ENCODE results near the gene ARHGAP10. TPM values are rescaled to one million over a fixed set of nuclear protein-coding genes. Genes with fewer than 3 reads are reported as not detected.

The ARHGAP10 gene
- total RNA-seq, 2 experiments from 2014 or later: 6.3 to 7.1 TPM

- Mint-ChIP-seq H3K9me3 (ENCODE audit: insufficient read depth) (no peaks in the 10 kb centered on the region), H3K36me3 (ENCODE audit: low read depth) (no peaks in the 10 kb centered on the region), H3K27ac (no peak overlapping the region), H3K4me3 (no peak overlapping the region), H3K4me1 (ENCODE audit: low read depth) (no peaks in the 10 kb centered on the region), H3K27me3 (ENCODE audit: low read depth) (no peaks in the 10 kb centered on the region)
- ATAC-seq (no peak), DNase-seq (no peak)
- POLR2A ChIA-PET: interaction anchor here (0.6 kb wide), 1 partner anchor 61 kb away, joined by 3 read pairs; no protein-coding TSS in a partner anchor
- CTCF ChIA-PET: interaction anchor here (0.6 kb wide), 1 partner anchor 1621 kb away, joined by 3 read pairs; no protein-coding TSS in a partner anchor
Observed at GRCh38 chr4:147927377-147928137, 195.7 kb downstream of the ARHGAP10 start.

GRCh38 chr4:147928400-147928799 lies 196.5 kb downstream of the ARHGAP10 start:
- H3K9me3 Mint-ChIP-seq (ENCODE audit: insufficient read depth): no peaks in the 10 kb centered on the region
- no peaks in the 10 kb centered on the region for H3K4me1 Mint-ChIP-seq (ENCODE audit: low read depth)
- no peak overlapping the region for H3K27ac Mint-ChIP-seq
- no peaks in the 10 kb centered on the region for H3K27me3 Mint-ChIP-seq (ENCODE audit: low read depth)
- no peak overlapping the region for H3K4me3 Mint-ChIP-seq
- ChIA-PET CTCF (no interaction called here), POLR2A (no interaction called here)
- no peak for ATAC-seq
- H3K36me3 Mint-ChIP-seq (ENCODE audit: low read depth): no peaks in the 10 kb centered on the region
- no peak for DNase-seq

GRCh38 chr4:147929746-147930145 lies 197.9 kb downstream of the ARHGAP10 start:
- POLR2A ChIA-PET: no interaction called here
- no peak for DNase-seq
- Mint-ChIP-seq H3K27ac (no peak overlapping the region), H3K4me3 (no peak overlapping the region), H3K27me3 (ENCODE audit: low read depth) (no peaks in the 10 kb centered on the region), H3K4me1 (ENCODE audit: low read depth) (no peaks in the 10 kb centered on the region), H3K36me3 (ENCODE audit: low read depth) (no peaks in the 10 kb centered on the region), H3K9me3 (ENCODE audit: insufficient read depth) (no peaks in the 10 kb centered on the region)
- ATAC-seq: no peak
- CTCF ChIA-PET: interaction anchor here (1.0 kb wide), 1 partner anchor 13 kb away, joined by 3 read pairs; no protein-coding TSS in a partner anchor

- Mint-ChIP-seq H3K4me3 (no peak overlapping the region), H3K27ac (no peak overlapping the region), H3K9me3 (ENCODE audit: insufficient read depth) (no peaks in the 10 kb centered on the region), H3K27me3 (ENCODE audit: low read depth) (no peaks in the 10 kb centered on the region), H3K36me3 (ENCODE audit: low read depth) (no peaks in the 10 kb centered on the region), H3K4me1 (ENCODE audit: low read depth) (no peaks in the 10 kb centered on the region)
- peak; percentile 36 for ATAC-seq
- peak; percentile 26 for DNase-seq
- ChIA-PET CTCF (interaction anchor here (0.6 to 1.2 kb wide), 2 partner anchors 10 to 283 kb away, joined by 3 to 4 read pairs; no protein-coding TSS in a partner anchor), POLR2A (no interaction called here)
Observed at GRCh38 chr4:147933316-147933715, 201.4 kb downstream of the ARHGAP10 start.

- CTCF ChIA-PET: interaction anchor here (0.9 to 1.2 kb wide), 2 partner anchors 9 kb away, joined by 3 read pairs; no protein-coding TSS in a partner anchor
- H3K36me3 Mint-ChIP-seq (ENCODE audit: low read depth): no peaks in the 10 kb centered on the region
- ATAC-seq: no peak
Observed at GRCh38 chr4:147933779-147934178, 201.9 kb downstream of the ARHGAP10 start.

GRCh38 chr4:147938496-147938895 lies 206.6 kb downstream of the ARHGAP10 start:
- CTCF ChIA-PET: no interaction called here
- DNase-seq: no peak
- Mint-ChIP-seq H3K4me3 (no peak overlapping the region), H3K27ac (no peak overlapping the region), H3K4me1 (ENCODE audit: low read depth) (peaks cover 12% of the 10 kb centered on the region), H3K36me3 (ENCODE audit: low read depth) (peaks cover 1% of the 10 kb centered on the region), H3K9me3 (ENCODE audit: insufficient read depth) (no peaks in the 10 kb centered on the region), H3K27me3 (ENCODE audit: low read depth) (peaks cover 3% of the 10 kb centered on the region)
- no peak for ATAC-seq
- POLR2A ChIA-PET: no interaction called here

More at GRCh38 chr4:147933779-147934178, 201.9 kb downstream of the ARHGAP10 start:
- H3K4me3 Mint-ChIP-seq: no peak overlapping the region
- H3K27ac Mint-ChIP-seq: no peak overlapping the region
- POLR2A ChIA-PET: no interaction called here
- H3K9me3 Mint-ChIP-seq (ENCODE audit: insufficient read depth): no peaks in the 10 kb centered on the region
- H3K27me3 Mint-ChIP-seq (ENCODE audit: low read depth): no peaks in the 10 kb centered on the region
- DNase-seq: no peak
- H3K4me1 Mint-ChIP-seq (ENCODE audit: low read depth): no peaks in the 10 kb centered on the region

GRCh38 chr4:147940171-147940570 lies 208.3 kb downstream of the ARHGAP10 start:
- no peak overlapping the region for H3K27ac Mint-ChIP-seq
- DNase-seq (no peak), ATAC-seq (no peak)
- peaks cover 29% of the 10 kb centered on the region for H3K4me1 Mint-ChIP-seq (ENCODE audit: low read depth)
- POLR2A ChIA-PET: no interaction called here
- H3K4me3 Mint-ChIP-seq: no peak overlapping the region
- CTCF ChIA-PET: interaction anchor here (0.9 to 1.0 kb wide), 2 partner anchors 114 to 117 kb away, joined by 3 read pairs; no protein-coding TSS in a partner anchor
- H3K9me3 Mint-ChIP-seq (ENCODE audit: insufficient read depth): no peaks in the 10 kb centered on the region
- peaks cover 3% of the 10 kb centered on the region for H3K27me3 Mint-ChIP-seq (ENCODE audit: low read depth)
- peaks cover 8% of the 10 kb centered on the region for H3K36me3 Mint-ChIP-seq (ENCODE audit: low read depth)

GRCh38 chr4:147941373-147941772 lies 209.5 kb downstream of the ARHGAP10 start:
- Mint-ChIP-seq H3K27me3 (ENCODE audit: low read depth) (peaks cover 3% of the 10 kb centered on the region), H3K27ac (no peak overlapping the region), H3K4me1 (ENCODE audit: low read depth) (peaks cover 29% of the 10 kb centered on the region), H3K36me3 (ENCODE audit: low read depth) (peaks cover 11% of the 10 kb centered on the region), H3K9me3 (ENCODE audit: insufficient read depth) (no peaks in the 10 kb centered on the region), H3K4me3 (no peak overlapping the region)
- ChIA-PET CTCF (no interaction called here), POLR2A (no interaction called here)
- no peak for DNase-seq
- no peak for ATAC-seq

- Mint-ChIP-seq H3K27me3 (ENCODE audit: low read depth) (peaks cover 3% of the 10 kb centered on the region), H3K9me3 (ENCODE audit: insufficient read depth) (no peaks in the 10 kb centered on the region), H3K36me3 (ENCODE audit: low read depth) (peaks cover 11% of the 10 kb centered on the region), H3K27ac (peak overlapping the region; percentile 21), H3K4me1 (ENCODE audit: low read depth) (peaks cover 29% of the 10 kb centered on the region), H3K4me3 (peak overlapping the region; percentile 61)
- ATAC-seq (peak; percentile 52), DNase-seq (no peak)
- POLR2A ChIA-PET: interaction anchor here (1.1 kb wide), 1 partner anchor 110 kb away, joined by 5 read pairs; no protein-coding TSS in a partner anchor
- CTCF ChIA-PET: interaction anchor here (0.7 to 2.9 kb wide), 5 partner anchors 9 to 138 kb away, joined by 3 to 9 read pairs (median 6); no protein-coding TSS in a partner anchor
Observed at GRCh38 chr4:147942729-147943128, 210.8 kb downstream of the ARHGAP10 start.

- peak overlapping the region; percentile 21 for H3K27ac Mint-ChIP-seq
- H3K4me1 Mint-ChIP-seq (ENCODE audit: low read depth): peaks cover 29% of the 10 kb centered on the region
- H3K4me3 Mint-ChIP-seq: peak overlapping the region; percentile 61
- peaks cover 13% of the 10 kb centered on the region for H3K36me3 Mint-ChIP-seq (ENCODE audit: low read depth)
- DNase-seq: peak; percentile 32
- peaks cover 3% of the 10 kb centered on the region for H3K27me3 Mint-ChIP-seq (ENCODE audit: low read depth)
- H3K9me3 Mint-ChIP-seq (ENCODE audit: insufficient read depth): no peaks in the 10 kb centered on the region
- peak; percentile 68 for ATAC-seq
- POLR2A ChIA-PET: interaction anchor here (0.7 to 1.1 kb wide), 2 partner anchors 109 to 260 kb away, joined by 3 to 5 read pairs; no protein-coding TSS in a partner anchor
- CTCF ChIA-PET: interaction anchor here (0.7 to 2.9 kb wide), 5 partner anchors 10 to 138 kb away, joined by 3 to 9 read pairs (median 6); no protein-coding TSS in a partner anchor
Observed at GRCh38 chr4:147943159-147943638, 211.3 kb downstream of the ARHGAP10 start.

GRCh38 chr4:147944249-147944648 lies 212.4 kb downstream of the ARHGAP10 start:
- peak; percentile 29 for ATAC-seq
- POLR2A ChIA-PET: no interaction called here
- peak overlapping the region; percentile 21 for H3K27ac Mint-ChIP-seq

More at GRCh38 chr4:147944249-147944648, 212.4 kb downstream of the ARHGAP10 start:
- DNase-seq: no peak
- Mint-ChIP-seq H3K9me3 (ENCODE audit: insufficient read depth) (no peaks in the 10 kb centered on the region), H3K4me1 (ENCODE audit: low read depth) (peaks cover 29% of the 10 kb centered on the region), H3K36me3 (ENCODE audit: low read depth) (peaks cover 20% of the 10 kb centered on the region), H3K27me3 (ENCODE audit: low read depth) (peaks cover 3% of the 10 kb centered on the region), H3K4me3 (no peak overlapping the region)
- CTCF ChIA-PET: interaction anchor here (1.8 to 2.9 kb wide), 2 partner anchors 77 to 109 kb away, joined by 8 to 9 read pairs; no protein-coding TSS in a partner anchor

All from activated CD8-positive, alpha-beta T cell treated with anti-CD3 and anti-CD28 coated beads, Interleukin-2, amount 10 ng/mL, durations not matched to agents 7 days and 5 days (primary cell).